Stimulated activated CD4-positive, alpha-beta T cell treated with anti-CD3 and anti-CD28 coated beads, Interleukin-4, amount 100 ng/mL, for 1 hour (primary cell): Measurements from ENCODE around the gene CFAP299.

ENCODE experiments used
- DNase-seq: peaks from one replicate; pipeline ENCODE4 v3.0.0-alpha.2; 2020

The CFAP299 gene

DNA sequence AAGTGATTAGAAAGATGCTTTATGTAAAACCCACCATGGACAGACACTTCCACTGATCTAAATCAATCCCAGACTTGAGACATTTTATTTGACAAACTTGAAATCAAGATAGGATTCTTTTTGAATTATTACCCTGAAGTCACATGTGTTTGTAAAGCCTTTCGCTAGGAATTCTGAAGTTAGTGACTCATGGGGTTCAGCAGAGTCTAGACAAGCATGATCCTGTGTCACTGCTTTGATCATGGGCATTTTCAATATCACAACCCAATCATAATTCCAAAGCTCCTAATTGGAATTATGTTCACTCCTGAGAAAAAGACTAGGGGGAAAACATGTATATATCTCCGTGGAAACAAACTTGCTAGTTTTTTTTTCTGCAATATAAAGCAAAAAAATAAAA is 627.5 kb downstream of the CFAP299 start:
- DNase-seq = no peak

DNA sequence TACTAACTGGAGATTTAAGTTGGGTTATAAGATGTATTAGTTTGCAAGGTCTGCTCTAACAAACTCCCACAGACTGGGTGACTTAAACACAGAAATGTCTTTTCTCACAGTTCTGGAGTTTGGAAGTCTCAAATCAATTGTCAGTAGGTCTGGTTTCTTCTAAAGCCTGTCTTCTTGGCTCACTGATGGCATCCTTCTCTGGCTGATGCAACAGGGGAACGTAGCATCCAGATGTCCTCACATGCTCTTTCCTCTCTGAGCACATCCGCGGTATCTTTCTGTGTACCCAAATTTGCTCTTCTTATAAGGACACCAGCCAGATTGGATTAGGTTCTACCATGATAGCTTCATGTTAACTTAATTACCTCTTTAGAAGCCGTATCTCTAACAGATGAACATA is 631.8 kb downstream of the CFAP299 start:
- no peak for DNase-seq

DNA sequence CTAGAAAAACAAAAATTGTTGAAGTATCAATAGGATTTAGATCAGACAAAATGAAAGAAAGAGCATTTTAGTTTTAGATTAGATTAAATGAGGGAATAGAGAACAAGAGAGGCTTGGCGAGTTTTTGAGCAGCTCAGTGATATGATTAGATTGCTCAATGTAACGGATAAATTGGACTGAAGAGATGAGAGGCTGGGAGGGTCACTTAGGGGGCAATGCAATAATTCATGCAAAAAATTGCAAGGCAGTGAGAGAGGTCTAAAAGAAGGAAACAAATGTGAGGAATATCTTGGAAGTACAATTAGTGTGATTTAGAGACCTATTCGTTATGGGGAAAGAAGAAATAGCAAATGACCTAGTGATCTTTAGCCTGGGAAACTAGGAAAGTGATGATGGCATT is 644.7 kb downstream of the CFAP299 start:
- DNase-seq = no peak

DNA sequence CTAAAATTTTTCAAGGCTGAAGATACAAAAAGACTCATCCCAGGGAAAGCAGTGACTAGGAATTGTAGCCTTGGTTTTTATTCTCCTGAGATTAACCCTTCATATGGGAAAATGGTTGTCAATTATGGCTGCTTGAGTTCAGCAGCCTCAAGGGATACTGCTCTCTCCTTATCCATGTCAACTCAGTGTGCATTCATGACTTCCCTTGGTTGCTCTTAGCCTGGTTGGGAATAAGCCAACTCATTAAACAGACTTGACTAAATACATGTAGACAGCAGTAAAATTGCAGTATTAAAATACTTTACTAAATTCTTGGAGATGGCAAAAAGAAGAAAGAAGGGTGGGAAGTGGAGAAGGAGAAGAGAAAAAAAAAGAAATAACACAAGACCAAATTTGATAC is 650.5 kb downstream of the CFAP299 start:
- no peak for DNase-seq

DNA sequence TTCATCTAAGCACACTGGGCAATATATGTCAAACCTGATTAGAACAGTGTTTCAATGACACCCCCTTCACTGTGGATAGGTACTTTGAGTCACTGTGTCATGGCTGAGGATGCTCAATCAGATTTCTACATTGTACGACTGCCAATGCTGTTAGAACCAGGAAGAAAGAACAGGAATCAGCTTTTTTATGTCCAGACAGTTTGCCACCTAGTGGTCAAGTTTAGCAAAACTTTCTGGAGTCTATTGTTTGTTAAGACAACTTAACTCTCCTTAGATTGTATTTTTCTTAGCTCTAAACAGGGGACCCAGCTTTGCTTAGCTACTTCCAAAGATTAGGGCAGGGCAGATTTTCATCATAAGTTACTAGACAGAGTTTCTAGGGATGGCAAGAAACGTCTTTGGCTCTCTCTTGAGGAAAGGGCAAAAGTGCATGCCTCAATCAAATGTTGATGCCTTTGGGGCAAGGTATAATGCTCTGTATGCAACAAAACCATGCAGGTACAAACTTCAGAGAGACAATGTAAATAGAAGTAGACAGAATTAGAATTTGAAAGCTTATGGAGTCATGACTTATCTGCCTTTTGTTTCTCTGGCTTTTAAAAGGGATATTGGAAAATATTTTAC is 654.5 kb downstream of the CFAP299 start:
- DNase-seq = no peak

DNA sequence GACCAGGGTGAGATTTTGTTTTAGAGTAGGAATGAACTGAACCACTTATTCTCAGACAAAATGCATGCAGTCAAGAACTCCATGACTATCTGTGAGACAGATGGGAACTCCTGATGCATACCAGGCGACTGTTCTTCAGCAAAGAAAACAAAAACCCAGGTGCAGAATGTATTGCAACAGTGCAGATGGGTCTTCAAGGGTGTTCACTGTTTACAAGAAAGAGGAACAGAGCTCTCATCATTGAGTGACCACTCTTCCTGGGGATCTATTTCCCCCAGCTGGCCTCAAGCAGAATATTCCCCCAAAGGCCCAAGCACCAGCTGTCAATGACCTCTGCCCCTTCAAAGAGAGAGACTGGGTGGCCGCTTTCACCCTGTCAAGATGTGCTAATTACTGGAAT is 655.3 kb downstream of the CFAP299 start:
- no peak for DNase-seq

DNA sequence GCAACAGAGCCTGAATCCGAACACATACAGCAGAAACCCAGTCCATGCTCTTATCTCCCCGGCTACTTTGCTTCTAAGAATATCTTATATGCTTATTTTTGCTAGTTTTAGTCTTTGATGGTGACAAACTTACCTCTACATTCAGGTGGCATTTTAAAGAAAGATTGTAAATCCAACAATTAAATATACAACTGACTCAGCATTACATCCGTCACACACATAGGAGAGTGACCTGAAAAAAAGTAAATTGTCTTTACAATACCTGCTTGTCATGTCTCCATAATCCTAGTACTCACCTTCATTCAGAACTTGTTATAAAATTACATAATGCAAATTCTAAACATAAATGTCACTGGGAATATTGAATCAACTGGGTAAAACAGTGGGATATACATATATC is 664.4 kb downstream of the CFAP299 start:
- no peak for DNase-seq

DNA sequence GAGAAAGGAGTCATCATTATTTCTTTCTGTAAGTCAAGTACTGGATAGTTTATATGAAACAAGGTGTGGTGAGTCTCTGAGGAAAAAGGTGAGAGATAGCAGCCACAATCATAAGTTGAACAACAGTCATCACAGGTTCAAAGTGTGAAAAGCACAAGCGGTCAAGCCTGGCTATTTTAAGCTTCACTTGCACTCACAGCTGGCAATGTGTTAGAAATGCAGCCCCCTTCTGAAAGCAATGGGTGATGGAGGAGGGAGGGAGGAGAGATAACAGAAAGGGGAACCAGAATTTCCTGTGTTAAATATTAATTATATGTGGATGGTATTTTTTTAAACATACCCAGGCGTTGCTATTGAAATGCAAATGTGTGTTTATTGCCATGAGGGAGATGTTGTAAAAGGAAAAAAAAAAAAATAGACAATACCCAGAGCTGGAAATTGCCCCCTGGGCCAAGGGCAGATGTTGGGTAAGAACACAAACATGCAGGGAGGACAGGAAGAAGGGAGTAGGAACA is 668.1 kb downstream of the CFAP299 start:
- no peak for DNase-seq

DNA sequence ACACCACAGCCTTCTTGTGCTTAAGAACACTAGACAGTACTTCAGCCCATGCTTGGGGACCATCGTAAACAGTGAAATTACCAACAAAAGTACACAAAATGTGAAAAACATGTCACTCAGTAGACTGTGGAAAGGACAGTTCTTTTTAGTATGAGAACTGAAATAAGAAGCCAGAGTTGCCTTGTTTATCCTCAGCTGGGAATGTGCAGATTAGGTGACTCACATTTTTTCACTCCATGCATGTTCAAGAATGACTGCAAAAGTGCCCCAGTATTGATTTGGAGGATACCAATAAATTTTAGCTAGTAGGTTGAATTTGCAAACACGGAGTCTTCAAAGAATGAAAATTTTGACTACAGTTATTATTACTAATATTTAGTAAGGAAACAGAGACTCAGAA is 671.9 kb downstream of the CFAP299 start:
- DNase-seq = no peak
